Endothelial cell of umbilical vein (primary cell): ENCODE measurements around the gene FGF12. TPM values are rescaled to one million over a fixed set of nuclear protein-coding genes. Genes with fewer than 3 reads are reported as not detected.

Source experiments
- BruUV-seq: library from RNA; stranded (reverse); fragments of 400-500 nt; replicated peaks from 2 replicates; lab custom pipeline; 2021; lab: Mats Ljungman, UMichigan
- CTCF ChIA-PET: fragments of 300-600, 350-600 bp; sonication (Branson Sonifier 250); formaldehyde crosslinking; loops from one replicate; lab custom pipeline; 2021; ENCODE audit warnings: antibody characterized with exemption, inconsistent platforms; lab: Charles Lee
- POLR2A ChIA-PET: fragments of 300-600, 350-600 bp; sonication (Branson Sonifier 250); formaldehyde crosslinking; loops from one replicate; lab custom pipeline; 2021; ENCODE audit warnings: antibody characterized with exemption, inconsistent platforms; lab: Charles Lee
- DNase-seq: peaks from one replicate; pipeline ENCODE4 v3.0.0-alpha.2; 2011; ENCODE audit warnings: low read depth, low spot score
- FAIRE-seq: peaks from 2 replicates; lab custom pipeline; 2011; peaks lifted over from hg19 to GRCh38; lab: Jason Lieb, UNC
- H2AFZ ChIP-seq: 2 replicates; pipeline ENCODE4 v1.6.0; 2012; ENCODE audit warnings: low read depth, low read length, control low read depth, inconsistent platforms
- H3K27ac ChIP-seq: 2 replicates; pipeline ENCODE4 v1.5.1; 2011; ENCODE audit warnings: low read depth, mild to moderate bottlenecking, control low read depth, low read length, moderate library complexity; ENCODE audit not compliant: insufficient read depth
- H3K27me3 ChIP-seq, 2 experiments: 2 replicates each; pipeline versions ENCODE4 v1.6.0 to v1.6.1; 2011; ENCODE audit warnings: low read length in 2 of 2, mixed read lengths in 1 of 2; ENCODE audit not compliant: control insufficient read depth in 2 of 2, insufficient read depth in 2 of 2
- H3K36me3 ChIP-seq, 2 experiments: 2 replicates in 1 of 2; 3 replicates in 1 of 2; pipeline ENCODE4 v1.5.1; 2011; ENCODE audit warnings: low read length in 2 of 2, mild to moderate bottlenecking in 1 of 2, moderate library complexity in 1 of 2; ENCODE audit not compliant: control insufficient read depth in 2 of 2, insufficient read depth in 2 of 2; ENCODE audit errors: extremely low read depth in 1 of 2
- H3K4me1 ChIP-seq: 3 replicates; pipeline ENCODE4 v1.5.1; 2011; ENCODE audit warnings: mild to moderate bottlenecking, low read length; ENCODE audit not compliant: control insufficient read depth, insufficient read depth; ENCODE audit errors: extremely low read depth
- H3K4me2 ChIP-seq: 2 replicates; pipeline ENCODE4 v1.6.1; 2011; ENCODE audit warnings: low read length, control low read depth, mixed read lengths; ENCODE audit not compliant: insufficient read depth
- H3K4me3 ChIP-seq, 3 experiments: fragments of 200-600 bp in 1 of 3; sonication (generic), shearing (Covaris generic) in 1 of 3; replicated peaks in 1 of 3; 2 replicates each; pipeline ENCODE4 v1.5.1; 2011 to 2016; ENCODE audit warnings: control low read depth in 3 of 3, low read length in 3 of 3, mild to moderate bottlenecking in 2 of 3, inconsistent platforms in 1 of 3, low read depth in 1 of 3, moderate library complexity in 1 of 3; ENCODE audit not compliant: insufficient read depth in 1 of 3
- H3K79me2 ChIP-seq: 2 replicates; pipeline ENCODE4 v1.6.0; 2012; ENCODE audit warnings: low read length, inconsistent platforms; ENCODE audit not compliant: control insufficient read depth, insufficient read depth
- H3K9ac ChIP-seq: replicated peaks from 2 replicates; pipeline ENCODE3; 2011; ENCODE audit warnings: low read length, control low read depth; ENCODE audit not compliant: insufficient read depth; ENCODE audit errors: extremely low read depth
- H3K9me1 ChIP-seq: replicated peaks from 3 replicates; pipeline ENCODE4 v1.6.0; 2011; ENCODE audit warnings: mild to moderate bottlenecking, low read length; ENCODE audit not compliant: control insufficient read depth, insufficient read depth; ENCODE audit errors: extremely low read depth
- H3K9me3 ChIP-seq: replicated peaks from 2 replicates; pipeline ENCODE4 v1.5.1; 2012; ENCODE audit warnings: low read length, inconsistent platforms; ENCODE audit not compliant: control insufficient read depth, insufficient read depth
- H4K20me1 ChIP-seq: replicated peaks from 2 replicates; pipeline ENCODE3; 2011; ENCODE audit warnings: mild to moderate bottlenecking, low read length; ENCODE audit not compliant: control insufficient read depth, insufficient read depth; ENCODE audit errors: extremely low read depth
- EZH2 ChIP-seq: IDR thresholded peaks from 2 replicates; pipeline ENCODE4 v1.6.1; 2012; ENCODE audit warnings: borderline replicate concordance, low read depth, mild to moderate bottlenecking, moderate library complexity, low read length, inconsistent platforms; ENCODE audit not compliant: severe bottlenecking
- FOS ChIP-seq: IDR thresholded peaks from 2 replicates; pipeline ENCODE4 v1.6.1; 2011; ENCODE audit warnings: mild to moderate bottlenecking, low read length, moderate library complexity, borderline replicate concordance; ENCODE audit not compliant: insufficient read depth
- JUN ChIP-seq: IDR thresholded peaks from 2 replicates; pipeline ENCODE4 v1.6.1; 2011; ENCODE audit warnings: borderline replicate concordance, low read depth; ENCODE audit not compliant: insufficient read length, insufficient read depth
- MAX ChIP-seq: IDR thresholded peaks from 2 replicates; pipeline ENCODE4 v1.6.1; 2011; ENCODE audit not compliant: insufficient read depth, insufficient read length
- POLR2A ChIP-seq: IDR thresholded peaks from 2 replicates; pipeline ENCODE4 v1.6.1; 2012; ENCODE audit warnings: low read depth, mild to moderate bottlenecking, control low read depth, low read length
- POLR2AphosphoS5 ChIP-seq: IDR thresholded peaks from 2 replicates; pipeline ENCODE4 v1.6.1; 2012; ENCODE audit warnings: low read depth, mild to moderate bottlenecking, control low read depth, low read length, moderate library complexity; ENCODE audit not compliant: insufficient read depth
- dilution Hi-C: fragments of 300-500 bp; cut with MboI; formaldehyde crosslinking; loops from one replicate; pipeline ENCODE4 v1.15.0; 2019; ENCODE audit warnings: low sequenced_read_pairs; ENCODE audit not compliant: extremely low pct_ligation_motif_present
- intact Hi-C: fragments of 100-400 bp; cut with micrococcal nuclease; formaldehyde crosslinking; loops from one replicate; pipeline ENCODE4 v1.10.0; 2022
- polyA plus RNA-seq, 4 experiments: library from polyadenylated mRNA; depleted of rRNA in 3 of 4; stranded (reverse) in 3 of 4; unstranded in 1 of 4; fragments of >200 nt; gene quantifications; 2 replicates each; pipeline versions ENCODE4 v1.2.1 to v1.2.3, GENCODE V29; 2011 to 2012; ENCODE audit warnings: missing spikeins in 1 of 4
- total RNA-seq: library from RNA; stranded (reverse); gene quantifications from 2 replicates; pipeline ENCODE4 v1.2.3, GENCODE V29; 2021
- TF ChIP-seq, protein P1 (sequence below), 2 donors: IDR thresholded peaks; 1 replicate in 1 of 2; 2 replicates in 1 of 2; pipeline ENCODE4 v1.5.1; 2011; ENCODE audit warnings: low read length in 2 of 2, mild to moderate bottlenecking in 2 of 2, moderate library complexity in 2 of 2, control low read depth in 1 of 2, inconsistent platforms in 1 of 2, low read depth in 1 of 2; ENCODE audit not compliant: insufficient read depth in 1 of 2; ENCODE audit errors: extremely low read depth in 1 of 2

FGF12 gene
- total and polyA plus RNA-seq, 2 donors (not counting 3 experiments of a cell fraction or from before 2014, with no cell fraction given): 0.72 to 2.5 TPM

GRCh38 chr3:192372616-192373015, 354.7 kb downstream of the FGF12 start:
- BruUV-seq: no TSS peak
- H3K79me2 ChIP-seq: no peaks in the 10 kb centered on the region
- no peaks in the 10 kb centered on the region for H3K9me3 ChIP-seq
- H4K20me1 ChIP-seq: no peaks in the 10 kb centered on the region
- H2AFZ ChIP-seq: no peak overlapping the region
- ChIA-PET CTCF (interaction anchor here (0.7 kb wide), 1 partner anchor 12 kb away, joined by 3 read pairs; no protein-coding TSS in a partner anchor), POLR2A (no interaction called here)
- no peak for TF ChIP-seq POLR2A
- no peak for TF ChIP-seq POLR2AphosphoS5
- no peak for TF ChIP-seq FOS
- no peak for TF ChIP-seq EZH2
- TF ChIP-seq, protein P1, sequence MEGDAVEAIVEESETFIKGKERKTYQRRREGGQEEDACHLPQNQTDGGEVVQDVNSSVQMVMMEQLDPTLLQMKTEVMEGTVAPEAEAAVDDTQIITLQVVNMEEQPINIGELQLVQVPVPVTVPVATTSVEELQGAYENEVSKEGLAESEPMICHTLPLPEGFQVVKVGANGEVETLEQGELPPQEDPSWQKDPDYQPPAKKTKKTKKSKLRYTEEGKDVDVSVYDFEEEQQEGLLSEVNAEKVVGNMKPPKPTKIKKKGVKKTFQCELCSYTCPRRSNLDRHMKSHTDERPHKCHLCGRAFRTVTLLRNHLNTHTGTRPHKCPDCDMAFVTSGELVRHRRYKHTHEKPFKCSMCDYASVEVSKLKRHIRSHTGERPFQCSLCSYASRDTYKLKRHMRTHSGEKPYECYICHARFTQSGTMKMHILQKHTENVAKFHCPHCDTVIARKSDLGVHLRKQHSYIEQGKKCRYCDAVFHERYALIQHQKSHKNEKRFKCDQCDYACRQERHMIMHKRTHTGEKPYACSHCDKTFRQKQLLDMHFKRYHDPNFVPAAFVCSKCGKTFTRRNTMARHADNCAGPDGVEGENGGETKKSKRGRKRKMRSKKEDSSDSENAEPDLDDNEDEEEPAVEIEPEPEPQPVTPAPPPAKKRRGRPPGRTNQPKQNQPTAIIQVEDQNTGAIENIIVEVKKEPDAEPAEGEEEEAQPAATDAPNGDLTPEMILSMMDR (IDR thresholded peaks at IDR 0.05; ENCODE audit: extremely low read depth in 1 of 2, insufficient read depth in 1 of 2, low read depth in 1 of 2, low read length in 2 of 2): no peak
- TF ChIP-seq MAX: no peak
- no peak for TF ChIP-seq JUN
- no peak overlapping the region for H3K27ac ChIP-seq
- no peak for FAIRE-seq
- no peaks in the 10 kb centered on the region for H3K4me1 ChIP-seq
- H3K9ac ChIP-seq: no peak overlapping the region
- H3K9me1 ChIP-seq: no peaks in the 10 kb centered on the region
- intact Hi-C loops (no loop called here), dilution Hi-C loops (no loop called here)
- H3K36me3 ChIP-seq: no peaks in the 10 kb centered on the region
- no peak overlapping the region for H3K4me2 ChIP-seq
- H3K27me3 ChIP-seq: no peaks in the 10 kb centered on the region
- no peak overlapping the region for H3K4me3 ChIP-seq
- DNase-seq: no peak
